ENCODE measurements around the gene CTDP1. TPM values are rescaled to one million over a fixed set of nuclear protein-coding genes. Genes with fewer than 3 reads are reported as not detected.

Gene CTDP1
- total RNA-seq, 4 donors from 2014 or later = 18.1 to 40.5 (median 25.7) TPM

- TF ChIP-seq EP300 (IDR thresholded peaks at IDR 0.05) (no peak), POLR2A (IDR thresholded peaks at IDR 0.05) (no peak)
- TF ChIP-seq, protein P1, sequence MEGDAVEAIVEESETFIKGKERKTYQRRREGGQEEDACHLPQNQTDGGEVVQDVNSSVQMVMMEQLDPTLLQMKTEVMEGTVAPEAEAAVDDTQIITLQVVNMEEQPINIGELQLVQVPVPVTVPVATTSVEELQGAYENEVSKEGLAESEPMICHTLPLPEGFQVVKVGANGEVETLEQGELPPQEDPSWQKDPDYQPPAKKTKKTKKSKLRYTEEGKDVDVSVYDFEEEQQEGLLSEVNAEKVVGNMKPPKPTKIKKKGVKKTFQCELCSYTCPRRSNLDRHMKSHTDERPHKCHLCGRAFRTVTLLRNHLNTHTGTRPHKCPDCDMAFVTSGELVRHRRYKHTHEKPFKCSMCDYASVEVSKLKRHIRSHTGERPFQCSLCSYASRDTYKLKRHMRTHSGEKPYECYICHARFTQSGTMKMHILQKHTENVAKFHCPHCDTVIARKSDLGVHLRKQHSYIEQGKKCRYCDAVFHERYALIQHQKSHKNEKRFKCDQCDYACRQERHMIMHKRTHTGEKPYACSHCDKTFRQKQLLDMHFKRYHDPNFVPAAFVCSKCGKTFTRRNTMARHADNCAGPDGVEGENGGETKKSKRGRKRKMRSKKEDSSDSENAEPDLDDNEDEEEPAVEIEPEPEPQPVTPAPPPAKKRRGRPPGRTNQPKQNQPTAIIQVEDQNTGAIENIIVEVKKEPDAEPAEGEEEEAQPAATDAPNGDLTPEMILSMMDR (IDR thresholded peaks at IDR 0.05) = no peak
- no peaks in the 10 kb centered on the region for H3K4me1 ChIP-seq
- no peak overlapping the region for H3K4me3 ChIP-seq
- H3K36me3 ChIP-seq = peaks cover 0 to 88% (median 4%) of the 10 kb centered on the region in 3 donors
- no peak overlapping the region for H3K27ac ChIP-seq
- no peaks in the 10 kb centered on the region for H3K27me3 ChIP-seq
- DNase-seq (ENCODE audit: low spot score in 2 of 2) = no peak
- WGBS, 2 donors = 88 to 93% methylated on average over 11 to 13 of the region's 14 CpGs
- no peaks in the 10 kb centered on the region for H3K9me3 ChIP-seq
Observed at GRCh38 chr18:79706006-79706405, 26.4 kb downstream of the CTDP1 start.

DNA sequence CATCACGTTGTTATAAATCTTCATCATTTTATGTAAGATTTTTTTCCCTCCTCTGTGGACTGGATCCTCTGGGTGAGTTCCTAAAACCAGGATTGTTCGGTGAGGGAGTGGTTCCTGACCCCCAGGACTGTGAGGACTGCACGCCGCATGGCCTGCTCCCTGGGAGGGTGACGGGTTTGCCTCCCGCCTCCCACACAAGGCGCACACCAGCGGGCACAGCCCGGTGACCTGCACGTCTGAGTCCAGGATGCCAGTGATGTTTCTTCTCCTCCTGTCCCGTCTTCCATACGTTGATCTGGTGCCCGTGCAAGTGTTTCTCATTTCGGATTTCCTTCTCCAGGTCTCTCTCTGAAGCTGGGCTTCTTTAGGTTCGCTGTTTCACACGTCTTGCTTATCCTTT lies 27.1 kb downstream of the CTDP1 start:
- WGBS, 2 donors = 92 to 94% methylated on average over 16 of the region's 16 CpGs
- H3K9me3 ChIP-seq = no peaks in the 10 kb centered on the region
- H3K36me3 ChIP-seq = peaks cover 0 to 88% (median 4%) of the 10 kb centered on the region in 3 donors
- H3K4me1 ChIP-seq = no peaks in the 10 kb centered on the region
- H3K4me3 ChIP-seq = no peak overlapping the region
- no peak for DNase-seq (ENCODE audit: low spot score in 2 of 2)
- H3K27ac ChIP-seq = no peak overlapping the region
- no peak for TF ChIP-seq EP300 (IDR thresholded peaks at IDR 0.05)
- no peak for TF ChIP-seq POLR2A (IDR thresholded peaks at IDR 0.05)
- TF ChIP-seq, protein P1 (IDR thresholded peaks at IDR 0.05) = no peak
- no peaks in the 10 kb centered on the region for H3K27me3 ChIP-seq

GRCh38 chr18:79707239-79707638 lies 27.6 kb downstream of the CTDP1 start:
- Histone ChIP-seq H3K36me3 (peaks cover 0 to 91% (median 4%) of the 10 kb centered on the region in 3 donors), H3K9me3 (no peaks in the 10 kb centered on the region), H3K27me3 (no peaks in the 10 kb centered on the region), H3K4me3 (no peak overlapping the region), H3K27ac (no peak overlapping the region), H3K4me1 (no peaks in the 10 kb centered on the region)
- no peak for DNase-seq (ENCODE audit: low spot score in 2 of 2)
- WGBS, 2 donors = 92 to 97% methylated on average over 19 of the region's 19 CpGs
- TF ChIP-seq, protein P1 (IDR thresholded peaks at IDR 0.05) = no peak
- no peak for TF ChIP-seq EP300 (IDR thresholded peaks at IDR 0.05)
- no peak for TF ChIP-seq POLR2A (IDR thresholded peaks at IDR 0.05)

GRCh38 chr18:79707671-79708070 lies 28.1 kb downstream of the CTDP1 start:
- WGBS, 2 donors = 96 to 97% methylated on average over 15 of the region's 15 CpGs
- no peak for DNase-seq (ENCODE audit: low spot score in 2 of 2)
- Histone ChIP-seq H3K4me3 (no peak overlapping the region), H3K36me3 (peaks cover 0 to 91% (median 4%) of the 10 kb centered on the region in 3 donors), H3K9me3 (no peaks in the 10 kb centered on the region), H3K4me1 (no peaks in the 10 kb centered on the region), H3K27me3 (no peaks in the 10 kb centered on the region), H3K27ac (no peak overlapping the region)
- TF ChIP-seq, protein P1 (IDR thresholded peaks at IDR 0.05) = no peak
- no peak for TF ChIP-seq POLR2A (IDR thresholded peaks at IDR 0.05)
- no peak for TF ChIP-seq EP300 (IDR thresholded peaks at IDR 0.05)

DNA sequence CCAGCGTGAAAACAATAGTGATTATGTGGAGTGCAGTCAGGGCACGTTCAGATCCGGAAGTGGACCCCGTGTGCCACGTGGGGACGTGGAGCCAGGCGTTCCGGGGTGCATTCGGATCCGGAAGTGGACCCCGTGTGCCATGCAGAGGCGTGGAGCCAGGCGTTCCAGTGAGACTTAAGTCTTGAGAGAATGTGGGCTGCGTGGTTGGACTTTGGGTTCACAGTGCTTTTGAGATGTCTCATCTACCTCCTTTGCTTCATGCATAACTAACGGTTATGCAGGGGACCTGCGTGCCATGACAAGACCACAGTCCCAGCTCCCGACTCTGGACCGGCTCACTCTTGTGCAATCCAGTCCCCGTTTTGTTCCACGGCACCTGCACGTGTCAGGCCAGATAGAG lies 28.8 kb downstream of the CTDP1 start:
- no peak for TF ChIP-seq POLR2A (IDR thresholded peaks at IDR 0.05)
- TF ChIP-seq EP300 (IDR thresholded peaks at IDR 0.05) = no peak
- TF ChIP-seq, protein P1 (IDR thresholded peaks at IDR 0.05) = no peak
- H3K27ac ChIP-seq = no peak overlapping the region
- no peak for DNase-seq (ENCODE audit: low spot score in 2 of 2)
- H3K4me1 ChIP-seq = no peaks in the 10 kb centered on the region
- no peak overlapping the region for H3K4me3 ChIP-seq
- H3K9me3 ChIP-seq = no peaks in the 10 kb centered on the region
- peaks cover 0 to 91% (median 4%) of the 10 kb centered on the region in 3 donors for H3K36me3 ChIP-seq
- WGBS, 2 donors = 93 to 95% methylated on average over 21 of the region's 21 CpGs
- no peaks in the 10 kb centered on the region for H3K27me3 ChIP-seq

All from tibial nerve (tissue), 4 donors.